Measurements from ENCODE around the gene TMSB15A.
"Not testable (repeated sequence)": the region's sequence is repeated elsewhere in the genome, so short reads cannot be mapped to it uniquely, and the experiment has no call there.

Gene TMSB15A

GRCh38 chrX:102515975-102516941 is at the start of gene TMSB15A:
Gene TMSB15A, minus strand, starts transcription at chrX:102516739.
- Histone ChIP-seq H3K27ac (ENCODE audit: low read length) (no peak within 1 kb of the TSS), H3K4me1 (ENCODE audit: control insufficient read depth, low read depth, low read length) (no peaks in the 10 kb centered on the region), H3K36me3 (ENCODE audit: control insufficient read depth, low read depth, low read length) (peaks cover 3% of the 10 kb centered on the region), H3K9ac (ENCODE audit: low read length) (peak within 1 kb of the TSS; percentile 73), H3K4me3 (ENCODE audit: low read length) (peak within 1 kb of the TSS; percentile 77), H3K9me3 (ENCODE audit: control insufficient read depth, low read depth, low read length) (no peaks in the 10 kb centered on the region), H3K27me3 (ENCODE audit: control insufficient read depth, insufficient read depth, low read length) (no peaks in the 10 kb centered on the region)

- no peak overlapping the region for H3K4me3 ChIP-seq (ENCODE audit: low read length)
Observed at GRCh38 chrX:102560423-102561068, 44.0 kb upstream of the TMSB15A start.

GRCh38 chrX:102558607-102559006 is 42.1 kb upstream of the TMSB15A start:
- Histone ChIP-seq H3K9me3 (ENCODE audit: control insufficient read depth, low read depth, low read length) (peaks cover 17% of the 10 kb centered on the region), H3K9ac (ENCODE audit: low read length) (no peak overlapping the region), H3K36me3 (ENCODE audit: control insufficient read depth, low read depth, low read length) (no peaks in the 10 kb centered on the region), H3K4me3 (ENCODE audit: low read length) (no peak overlapping the region), H3K27ac (ENCODE audit: low read length) (no peak overlapping the region), H3K4me1 (ENCODE audit: control insufficient read depth, low read depth, low read length) (no peaks in the 10 kb centered on the region), H3K27me3 (ENCODE audit: control insufficient read depth, insufficient read depth, low read length) (no peaks in the 10 kb centered on the region)

More at GRCh38 chrX:102560423-102561068, 44.0 kb upstream of the TMSB15A start:
- peaks cover 5% of the 10 kb centered on the region for H3K9me3 ChIP-seq (ENCODE audit: control insufficient read depth, low read depth, low read length)
- H3K4me1 ChIP-seq (ENCODE audit: control insufficient read depth, low read depth, low read length), result no peaks in the 10 kb centered on the region
- H3K36me3 ChIP-seq (ENCODE audit: control insufficient read depth, low read depth, low read length), result no peaks in the 10 kb centered on the region
- H3K9ac ChIP-seq (ENCODE audit: low read length), result no peak overlapping the region
- no peak overlapping the region for H3K27ac ChIP-seq (ENCODE audit: low read length)
- H3K27me3 ChIP-seq (ENCODE audit: control insufficient read depth, insufficient read depth, low read length), result no peaks in the 10 kb centered on the region

GRCh38 chrX:102548231-102548630 is 31.7 kb upstream of the TMSB15A start:
- no peaks in the 10 kb centered on the region for H3K36me3 ChIP-seq (ENCODE audit: control insufficient read depth, low read depth, low read length)
- no peak overlapping the region for H3K4me3 ChIP-seq (ENCODE audit: low read length)
- peaks cover 17% of the 10 kb centered on the region for H3K27me3 ChIP-seq (ENCODE audit: control insufficient read depth, insufficient read depth, low read length)
- H3K9me3 ChIP-seq (ENCODE audit: control insufficient read depth, low read depth, low read length), result peaks cover 20% of the 10 kb centered on the region
- no peak overlapping the region for H3K9ac ChIP-seq (ENCODE audit: low read length)
- H3K27ac ChIP-seq (ENCODE audit: low read length), result no peak overlapping the region
- no peaks in the 10 kb centered on the region for H3K4me1 ChIP-seq (ENCODE audit: control insufficient read depth, low read depth, low read length)

- Histone ChIP-seq H3K9me3 (ENCODE audit: control insufficient read depth, low read depth, low read length) (peaks cover 20% of the 10 kb centered on the region), H3K4me3 (ENCODE audit: low read length) (peak overlapping the region; percentile 35), H3K9ac (ENCODE audit: low read length) (no peak overlapping the region), H3K27me3 (ENCODE audit: control insufficient read depth, insufficient read depth, low read length) (peaks cover 17% of the 10 kb centered on the region), H3K36me3 (ENCODE audit: control insufficient read depth, low read depth, low read length) (no peaks in the 10 kb centered on the region), H3K27ac (ENCODE audit: low read length) (no peak overlapping the region), H3K4me1 (ENCODE audit: control insufficient read depth, low read depth, low read length) (no peaks in the 10 kb centered on the region)
Observed at GRCh38 chrX:102546828-102547493, 30.4 kb upstream of the TMSB15A start.

GRCh38 chrX:102546175-102546574 is 29.6 kb upstream of the TMSB15A start:
- peaks cover 17% of the 10 kb centered on the region for H3K27me3 ChIP-seq (ENCODE audit: control insufficient read depth, insufficient read depth, low read length)
- H3K36me3 ChIP-seq (ENCODE audit: control insufficient read depth, low read depth, low read length); H3K4me1 ChIP-seq (ENCODE audit: control insufficient read depth, low read depth, low read length); H3K27ac ChIP-seq (ENCODE audit: low read length); H3K9ac ChIP-seq (ENCODE audit: low read length): not testable (repeated sequence)
- peak overlapping the region; percentile 35 for H3K4me3 ChIP-seq (ENCODE audit: low read length)
- peaks cover 19% of the 10 kb centered on the region for H3K9me3 ChIP-seq (ENCODE audit: control insufficient read depth, low read depth, low read length)

- Histone ChIP-seq H3K27me3 (ENCODE audit: control insufficient read depth, insufficient read depth, low read length) (no peaks in the 10 kb centered on the region), H3K9me3 (ENCODE audit: control insufficient read depth, low read depth, low read length) (peaks cover 4% of the 10 kb centered on the region), H3K36me3 (ENCODE audit: control insufficient read depth, low read depth, low read length) (no peaks in the 10 kb centered on the region), H3K27ac (ENCODE audit: low read length) (no peak overlapping the region), H3K4me3 (ENCODE audit: low read length) (no peak overlapping the region), H3K9ac (ENCODE audit: low read length) (no peak overlapping the region), H3K4me1 (ENCODE audit: control insufficient read depth, low read depth, low read length) (no peaks in the 10 kb centered on the region)
Observed at GRCh38 chrX:102535958-102536357, 19.4 kb upstream of the TMSB15A start.

- H3K4me3 ChIP-seq (ENCODE audit: low read length), result no peak overlapping the region
- no peak overlapping the region for H3K9ac ChIP-seq (ENCODE audit: low read length)
- no peaks in the 10 kb centered on the region for H3K27me3 ChIP-seq (ENCODE audit: control insufficient read depth, insufficient read depth, low read length)
- no peaks in the 10 kb centered on the region for H3K36me3 ChIP-seq (ENCODE audit: control insufficient read depth, low read depth, low read length)
- no peaks in the 10 kb centered on the region for H3K9me3 ChIP-seq (ENCODE audit: control insufficient read depth, low read depth, low read length)
- H3K27ac ChIP-seq (ENCODE audit: low read length), result no peak overlapping the region
- no peaks in the 10 kb centered on the region for H3K4me1 ChIP-seq (ENCODE audit: control insufficient read depth, low read depth, low read length)
Observed at GRCh38 chrX:102517326-102517725, 787 bp upstream of the TMSB15A start.

- Histone ChIP-seq H3K9ac (ENCODE audit: low read length) (no peak overlapping the region), H3K36me3 (ENCODE audit: control insufficient read depth, low read depth, low read length) (peaks cover 3% of the 10 kb centered on the region), H3K27me3 (ENCODE audit: control insufficient read depth, insufficient read depth, low read length) (no peaks in the 10 kb centered on the region), H3K27ac (ENCODE audit: low read length) (no peak overlapping the region), H3K9me3 (ENCODE audit: control insufficient read depth, low read depth, low read length) (no peaks in the 10 kb centered on the region), H3K4me3 (ENCODE audit: low read length) (no peak overlapping the region), H3K4me1 (ENCODE audit: control insufficient read depth, low read depth, low read length) (no peaks in the 10 kb centered on the region)
Observed at GRCh38 chrX:102514536-102514935, 2.0 kb downstream of the TMSB15A start.

GRCh38 chrX:102498732-102499131 is 17.8 kb downstream of the TMSB15A start:
- Histone ChIP-seq H3K9me3 (ENCODE audit: control insufficient read depth, low read depth, low read length) (peaks cover 17% of the 10 kb centered on the region), H3K36me3 (ENCODE audit: control insufficient read depth, low read depth, low read length) (no peaks in the 10 kb centered on the region), H3K27me3 (ENCODE audit: control insufficient read depth, insufficient read depth, low read length) (no peaks in the 10 kb centered on the region), H3K27ac (ENCODE audit: low read length) (no peak overlapping the region), H3K4me1 (ENCODE audit: control insufficient read depth, low read depth, low read length) (no peaks in the 10 kb centered on the region), H3K4me3 (ENCODE audit: low read length) (no peak overlapping the region), H3K9ac (ENCODE audit: low read length) (no peak overlapping the region)

- no peaks in the 10 kb centered on the region for H3K27me3 ChIP-seq (ENCODE audit: control insufficient read depth, insufficient read depth, low read length)
- no peak overlapping the region for H3K27ac ChIP-seq (ENCODE audit: low read length)
- no peaks in the 10 kb centered on the region for H3K4me1 ChIP-seq (ENCODE audit: control insufficient read depth, low read depth, low read length)
- no peak overlapping the region for H3K4me3 ChIP-seq (ENCODE audit: low read length)
- H3K9ac ChIP-seq (ENCODE audit: low read length), result no peak overlapping the region
- H3K9me3 ChIP-seq (ENCODE audit: control insufficient read depth, low read depth, low read length), result peaks cover 10% of the 10 kb centered on the region
- no peaks in the 10 kb centered on the region for H3K36me3 ChIP-seq (ENCODE audit: control insufficient read depth, low read depth, low read length)
Observed at GRCh38 chrX:102491766-102492165, 24.8 kb downstream of the TMSB15A start.
